Liver (tissue), 9 donors: ENCODE results near the gene CHDH. TPM values are rescaled to one million over a fixed set of nuclear protein-coding genes. Genes with fewer than 3 reads are reported as not detected.

Experiments
- DNase-seq: peaks from one replicate; pipeline ENCODE4 v3.0.0-alpha.2; 2017; ENCODE audit warnings: low spot score
- H3K27ac ChIP-seq, 2 donors: one replicate each; pipeline ENCODE4 v1.7.0; 2013; ENCODE audit warnings: inconsistent platforms in 2 of 2, low read length in 2 of 2, control low read depth in 1 of 2, low read depth in 1 of 2, mild to moderate bottlenecking in 1 of 2
- H3K27me3 ChIP-seq, 4 donors: one replicate each; pipeline versions ENCODE4 v1.6.1 to v1.7.0; 2013; ENCODE audit warnings: low read length in 3 of 4, inconsistent platforms in 1 of 4, mild to moderate bottlenecking in 1 of 4, moderate library complexity in 1 of 4; ENCODE audit not compliant: control insufficient read depth in 4 of 4, insufficient read depth in 4 of 4
- H3K36me3 ChIP-seq, 4 donors: one replicate each; pipeline versions ENCODE4 v1.6.1 to v1.7.0; 2013; ENCODE audit warnings: low read length in 3 of 4, mild to moderate bottlenecking in 3 of 4, low read depth in 1 of 4, moderate library complexity in 1 of 4; ENCODE audit not compliant: control insufficient read depth in 4 of 4, insufficient read depth in 3 of 4
- H3K4me1 ChIP-seq, 4 donors: one replicate each; pipeline versions ENCODE4 v1.6.1 to v1.7.0; 2013; ENCODE audit warnings: low read length in 3 of 4, mild to moderate bottlenecking in 3 of 4, moderate library complexity in 1 of 4; ENCODE audit not compliant: control insufficient read depth in 4 of 4, insufficient read depth in 4 of 4
- H3K4me3 ChIP-seq, 3 donors: one replicate each; pipeline versions ENCODE4 v1.6.1 to v1.7.0; 2013; ENCODE audit warnings: low read length in 3 of 3, control low read depth in 1 of 3, low read depth in 1 of 3, mild to moderate bottlenecking in 1 of 3
- H3K9ac ChIP-seq, 2 donors: one replicate each; pipeline ENCODE4 v1.7.0; 2013; ENCODE audit warnings: low read length in 2 of 2, mild to moderate bottlenecking in 2 of 2, moderate library complexity in 2 of 2, control low read depth in 1 of 2, low read depth in 1 of 2
- H3K9me3 ChIP-seq, 4 donors: one replicate each; pipeline versions ENCODE4 v1.6.1 to v1.7.0; 2013; ENCODE audit warnings: low read length in 3 of 4; ENCODE audit not compliant: control insufficient read depth in 4 of 4
- CTCF ChIP-seq: fragments of 150-350 bp; IDR thresholded peaks from 2 replicates; pipeline ENCODE4 v1.5.1; 2017; ENCODE audit warnings: improper control_type of control experiment, low read depth, low read length; ENCODE audit not compliant: missing input control
- EGR1 ChIP-seq, 2 donors: IDR thresholded peaks; 2 replicates each; pipeline ENCODE4 v1.6.1; 2016 to 2018; ENCODE audit warnings: antibody characterized with exemption in 2 of 2, low read depth in 2 of 2
- FOXA1 ChIP-seq: IDR thresholded peaks from 2 replicates; pipeline ENCODE4 v1.6.1; 2016; ENCODE audit warnings: antibody characterized with exemption
- FOXA2 ChIP-seq: IDR thresholded peaks from 2 replicates; pipeline ENCODE4 v1.6.1; 2016; ENCODE audit warnings: antibody characterized with exemption
- HNF4A ChIP-seq, 2 donors: conservative IDR thresholded peaks; 2 replicates each; pipeline ENCODE4 v1.6.1; 2016; ENCODE audit warnings: antibody characterized with exemption in 2 of 2, mild to moderate bottlenecking in 2 of 2
- NR2F2 ChIP-seq: IDR thresholded peaks from 2 replicates; pipeline ENCODE4 v1.6.1; 2016; ENCODE audit warnings: antibody characterized with exemption
- RAD21 ChIP-seq, 2 donors: IDR thresholded peaks; 2 replicates each; pipeline ENCODE4 v1.6.1; 2016; ENCODE audit warnings: antibody characterized with exemption in 2 of 2, mild to moderate bottlenecking in 2 of 2
- REST ChIP-seq: IDR thresholded peaks from 2 replicates; pipeline ENCODE4 v1.6.1; 2016; ENCODE audit warnings: antibody characterized with exemption, mild to moderate bottlenecking
- TAF1 ChIP-seq: conservative IDR thresholded peaks from 2 replicates; pipeline ENCODE4 v1.6.1; 2016; ENCODE audit warnings: antibody characterized with exemption, mild to moderate bottlenecking
- YY1 ChIP-seq: IDR thresholded peaks from 2 replicates; pipeline ENCODE4 v1.6.1; 2016; ENCODE audit warnings: antibody characterized with exemption, mild to moderate bottlenecking
- ZBTB33 ChIP-seq: IDR thresholded peaks from 2 replicates; pipeline ENCODE4 v1.6.1; 2016; ENCODE audit warnings: antibody characterized with exemption
- WGBS: extraction: QIAGEN DNeasy Blood & Tissue Kit; methylation state at CpG from one replicate; pipeline ENCODE4 v1.1.7; 2013; 5-methylcytosine and 5-hydroxymethylcytosine counted together
- polyA plus RNA-seq, 2 donors: library from polyadenylated mRNA; stranded (reverse) in 1 of 2; unstranded in 1 of 2; fragments of 200-250 nt in 1 of 2; fragments of >200 nt in 1 of 2; fragmentation: Nextera tagmentation in 1 of 2; extraction: Ambion mirVana in 1 of 2; gene quantifications; one replicate each; pipeline versions ENCODE4 v1.2.1 to v1.2.3, GENCODE V29; 2013 to 2015
- total RNA-seq, 2 donors: library from RNA; depleted of rRNA; stranded (reverse); fragments of >200 nt; gene quantifications; one replicate each; pipeline ENCODE4 v1.2.3, GENCODE V29; 2014
- TF ChIP-seq, protein P1 (sequence below): IDR thresholded peaks from 2 replicates; pipeline ENCODE4 v1.6.1; 2016; ENCODE audit warnings: antibody characterized with exemption
- donor health status: healthy.
- donor health status: healthy.
- donor health status: healthy.
- donor health status: healthy.
- donor health status: healthy.

CHDH gene
- total and polyA plus RNA-seq, 4 donors = 9.1 to 34.0 (median 21.2) TPM

DNA sequence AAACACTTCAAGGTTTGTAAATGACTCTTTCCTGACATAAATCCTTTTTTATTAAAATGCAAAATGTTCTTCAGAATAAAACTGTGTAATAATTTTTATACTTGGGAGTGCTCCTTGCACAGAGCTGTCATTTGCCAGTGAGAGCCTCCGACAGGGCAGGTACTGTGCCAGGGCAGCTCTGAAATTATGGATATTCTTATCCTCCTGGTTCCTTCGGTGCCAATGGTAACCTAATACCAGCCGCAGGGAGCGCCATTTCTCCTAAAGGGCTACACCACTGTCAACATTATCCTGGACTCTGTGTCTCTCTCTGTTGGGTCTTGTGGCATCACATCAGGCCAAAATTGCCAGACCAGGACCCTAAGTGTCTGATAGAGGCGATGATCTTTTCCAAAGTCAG is 33.0 kb downstream of the CHDH start:
- Histone ChIP-seq H3K4me1 (no peaks in the 10 kb centered on the region), H3K27ac (no peak overlapping the region), H3K9ac (no peak overlapping the region), H3K27me3 (no peaks in the 10 kb centered on the region), H3K36me3 (peaks cover 8 to 29% (median 19%) of the 10 kb centered on the region in 4 donors), H3K4me3 (no peak overlapping the region), H3K9me3 (no peaks in the 10 kb centered on the region)
- TF ChIP-seq NR2F2 (no peak), YY1 (no peak), EGR1 (IDR thresholded peaks at IDR 0.05; ENCODE audit: low read depth in 2 of 2) (no peak)
- no peak for DNase-seq
- WGBS = 93% methylated on average over 5 of the region's 5 CpGs

DNA sequence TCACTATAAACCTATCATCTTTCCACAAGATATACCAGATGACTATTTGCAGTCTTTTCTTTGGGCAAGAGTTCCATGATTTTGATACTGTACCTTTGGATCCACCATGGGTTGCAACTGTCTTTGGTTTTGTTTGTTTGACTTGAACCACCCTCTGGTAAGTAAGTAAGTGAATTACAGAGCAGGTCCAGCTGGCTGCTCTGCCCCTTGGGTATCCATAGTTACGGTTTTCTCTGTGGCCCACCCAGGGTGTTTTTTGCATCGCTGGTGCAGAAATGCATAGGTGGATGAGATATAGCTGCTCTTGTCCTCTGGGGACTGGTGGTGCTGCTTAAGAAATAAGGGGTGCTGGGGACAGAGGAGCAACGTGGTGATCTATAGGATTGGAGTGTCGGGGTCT is 33.8 kb downstream of the CHDH start:
- no peak for DNase-seq
- peak in 1 of 2 donors; percentile 11 for TF ChIP-seq RAD21 (IDR thresholded peaks at IDR 0.05)
- TF ChIP-seq CTCF = peak; percentile 22
- TF ChIP-seq YY1 = no peak
- Histone ChIP-seq H3K4me3 (no peak overlapping the region), H3K9me3 (no peaks in the 10 kb centered on the region), H3K36me3 (peaks cover 3 to 22% (median 13%) of the 10 kb centered on the region in 4 donors), H3K27me3 (no peaks in the 10 kb centered on the region), H3K27ac (no peak overlapping the region), H3K9ac (no peak overlapping the region), H3K4me1 (no peaks in the 10 kb centered on the region)
- 84% methylated on average over 4 of the region's 4 CpGs for WGBS

DNA sequence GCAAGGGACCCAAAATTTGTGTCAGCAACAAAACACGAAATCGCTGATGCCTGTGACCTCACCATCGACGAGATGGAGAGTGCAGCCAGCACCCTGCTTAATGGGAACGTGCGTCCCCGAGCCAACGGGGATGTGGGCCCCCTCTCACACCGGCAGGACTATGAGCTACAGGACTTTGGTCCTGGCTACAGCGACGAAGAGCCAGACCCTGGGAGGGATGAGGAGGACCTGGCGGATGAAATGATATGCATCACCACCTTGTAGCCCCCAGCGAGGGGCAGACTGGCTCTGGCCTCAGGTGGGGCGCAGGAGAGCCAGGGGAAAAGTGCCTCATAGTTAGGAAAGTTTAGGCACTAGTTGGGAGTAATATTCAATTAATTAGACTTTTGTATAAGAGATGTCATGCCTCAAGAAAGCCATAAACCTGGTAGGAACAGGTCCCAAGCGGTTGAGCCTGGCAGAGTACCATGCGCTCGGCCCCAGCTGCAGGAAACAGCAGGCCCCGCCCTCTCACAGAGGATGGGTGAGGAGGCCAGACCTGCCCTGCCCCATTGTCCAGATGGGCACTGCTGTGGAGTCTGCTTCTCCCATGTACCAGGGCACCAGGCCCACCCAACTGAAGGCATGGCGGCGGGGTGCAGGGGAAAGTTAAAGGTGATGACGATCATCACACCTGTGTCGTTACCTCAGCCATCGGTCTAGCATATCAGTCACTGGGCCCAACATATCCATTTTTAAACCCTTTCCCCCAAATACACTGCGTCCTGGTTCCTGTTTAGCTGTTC is 34.9 kb downstream of the CHDH start:
- no peaks in the 10 kb centered on the region for H3K27me3 ChIP-seq
- no peak overlapping the region for H3K4me3 ChIP-seq
- no peak for TF ChIP-seq NR2F2
- TF ChIP-seq, protein P1, sequence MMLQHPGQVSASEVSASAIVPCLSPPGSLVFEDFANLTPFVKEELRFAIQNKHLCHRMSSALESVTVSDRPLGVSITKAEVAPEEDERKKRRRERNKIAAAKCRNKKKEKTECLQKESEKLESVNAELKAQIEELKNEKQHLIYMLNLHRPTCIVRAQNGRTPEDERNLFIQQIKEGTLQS = no peak
- TF ChIP-seq ZBTB33 = no peak
- no peak for TF ChIP-seq FOXA2
- no peak for TF ChIP-seq FOXA1
- TF ChIP-seq EGR1 (IDR thresholded peaks at IDR 0.05; ENCODE audit: low read depth in 2 of 2) = no peak
- no peak for TF ChIP-seq TAF1
- TF ChIP-seq YY1 = no peak
- no peak for TF ChIP-seq HNF4A (conservative IDR thresholded peaks at IDR 0.05)
- TF ChIP-seq REST = no peak
- no peak for TF ChIP-seq CTCF
- H3K4me1 ChIP-seq = peaks cover 0 to 6% (median 2%) of the 10 kb centered on the region in 4 donors
- WGBS = 91% methylated on average over 24 of the region's 24 CpGs
- no peaks in the 10 kb centered on the region for H3K9me3 ChIP-seq
- H3K27ac ChIP-seq = no peak overlapping the region
- DNase-seq = no peak
- peaks cover 0 to 13% (median 7%) of the 10 kb centered on the region in 4 donors for H3K36me3 ChIP-seq
- no peak overlapping the region for H3K9ac ChIP-seq
